Measurements from ENCODE around the gene TNFRSF4. TPM values are rescaled to one million over a fixed set of nuclear protein-coding genes. Genes with fewer than 3 reads are reported as not detected.

Gene TNFRSF4
- total and polyA plus RNA-seq, 2 of the 8 experiments (the other 6 are each of a cell fraction or from before 2014, with no cell fraction given), result 0.06 TPM; not detected in 1

- Histone ChIP-seq H3K23me2 (ENCODE audit: low read depth, low read length) (peaks cover 7% of the 10 kb centered on the region), H3K4ac (replicated peaks; ENCODE audit: insufficient read length, low read depth, low read length) (no peak overlapping the region), H3K79me2 (ENCODE audit: control insufficient read depth in 1 of 2, insufficient read depth in 2 of 2, low read length in 2 of 2) (peaks cover under 1 to 19% of the 10 kb centered on the region in 2 experiments; a peak in 3 of 4 replicates), H3K4me3 (ENCODE audit: extremely low read depth in 1 of 4, insufficient read depth in 2 of 4, low read depth in 3 of 4, low read length in 4 of 4) (no peak overlapping the region), H4K5ac (ENCODE audit: insufficient read length, low read depth, low read length) (no peak overlapping the region), H3K23ac (ENCODE audit: insufficient read length) (no peak overlapping the region), H3K18ac (ENCODE audit: extremely low read depth, low read length) (no peak overlapping the region), H4K8ac (ENCODE audit: extremely low read depth, insufficient read depth, low read length) (peak overlapping the region; percentile 19; the same call in 1 of the 2 replicates), H3K27ac (ENCODE audit: low read depth, low read length) (no peak overlapping the region), H2AFZ (ENCODE audit: low read length) (no peak overlapping the region), H2BK15ac (ENCODE audit: low read length) (no peak overlapping the region), H3K14ac (ENCODE audit: insufficient read length) (no peak overlapping the region), H2AK5ac (ENCODE audit: low read depth, low read length) (no peak overlapping the region), H3K79me1 (ENCODE audit: low read depth, low read length) (peaks cover 19% of the 10 kb centered on the region), H2BK20ac (ENCODE audit: low read length) (no peak overlapping the region), H3K4me2 (ENCODE audit: insufficient read depth in 1 of 2, low read depth in 2 of 2, low read length in 2 of 2) (no peak overlapping the region), H3K9ac (replicated peaks in 1 of 4; ENCODE audit: extremely low read depth in 1 of 4, low read depth in 3 of 4, low read length in 3 of 4) (no peak overlapping the region), H3K36me3 (ENCODE audit: control insufficient read depth in 2 of 4, insufficient read depth in 4 of 4, low read length in 3 of 4) (peaks cover 0 to 8% (median 0%) of the 10 kb centered on the region in 4 experiments; a peak in 1 of 8 replicates), H3K56ac (replicated peaks; ENCODE audit: insufficient read length, low read depth, low read length) (no peak overlapping the region), H2BK5ac (ENCODE audit: low read depth, low read length) (no peak overlapping the region), H4K20me1 (replicated peaks in 1 of 2; ENCODE audit: control insufficient read depth in 1 of 2, insufficient read depth in 2 of 2, low read length in 2 of 2) (peaks cover 2 to 13% of the 10 kb centered on the region in 2 experiments), H3K9me3 (ENCODE audit: insufficient read depth in 2 of 2, low read depth in 1 of 2, low read length in 1 of 2) (peaks cover 0 to 9% of the 10 kb centered on the region in 2 experiments; a peak in 2 of 4 replicates), H3K4me1 (replicated peaks in 1 of 4; ENCODE audit: control insufficient read depth in 3 of 4, insufficient read depth in 4 of 4, low read length in 3 of 4) (peaks cover 0 to 12% (median 2%) of the 10 kb centered on the region in 4 experiments; a peak in 4 of 7 replicates), H2BK120ac (replicated peaks; ENCODE audit: low read depth, low read length) (no peak overlapping the region), H2BK12ac (ENCODE audit: low read depth, low read length) (no peak overlapping the region), H4K91ac (replicated peaks; ENCODE audit: insufficient read length, low read length) (no peak overlapping the region), H3K27me3 (replicated peaks in 1 of 4; ENCODE audit: control insufficient read depth in 3 of 4, extremely low read depth in 1 of 4, insufficient read depth in 3 of 4, low read length in 3 of 4) (no peaks in the 10 kb centered on the region; a peak in 1 of 7 replicates)
- 92% methylated on average over 22 of the region's 27 CpGs; no CpG with 5 or more reads in 1 of the 2 experiments for WGBS, 2 experiments (ENCODE audit: extremely low coverage in 1 of 2, insufficient coverage in 1 of 2, insufficient read length in 1 of 2, insufficient replicate concordance in 2 of 2, low coverage in 1 of 2, low lambda C conversion rate in 2 of 2, missing lambda C conversion rate in 1 of 2)
- ChIA-PET CTCF (ENCODE audit: partially characterized antibody) (interaction anchor here (0.6 to 0.9 kb wide), 3 partner anchors 28 to 113 kb away, joined by 3 to 4 read pairs (median 4); no protein-coding TSS in a partner anchor), POLR2A (ENCODE audit: partially characterized antibody) (interaction anchor here (1.0 kb wide), 1 partner anchor 15 kb away, joined by 3 read pairs; no protein-coding TSS in a partner anchor)
- no peak for DNase-seq (ENCODE audit: low read depth in 1 of 2, low spot score in 2 of 2)
- FAIRE-seq, result no peak
- TF ChIP-seq EZH2 (IDR thresholded peaks at IDR 0.05; ENCODE audit: low read depth, low read length, severe bottlenecking), result no peak
- no peak for TF ChIP-seq TAF1 (IDR thresholded peaks at IDR 0.05; ENCODE audit: low read depth, low read length)
- no peak for TF ChIP-seq EGR1 (IDR thresholded peaks at IDR 0.05; ENCODE audit: borderline replicate concordance, low read depth, low read length)
- no peak for TF ChIP-seq KDM1A (IDR thresholded peaks at IDR 0.05; ENCODE audit: borderline replicate concordance, low read length)
- TF ChIP-seq RFX5 (IDR thresholded peaks at IDR 0.05; ENCODE audit: borderline replicate concordance, low read depth, low read length), result no peak
- no peak for TF ChIP-seq EP300 (IDR thresholded peaks at IDR 0.05; ENCODE audit: borderline replicate concordance in 1 of 2, low read depth in 2 of 2, low read length in 2 of 2)
- TF ChIP-seq CHD2 (IDR thresholded peaks at IDR 0.05; ENCODE audit: low read length), result no peak
- no peak for TF ChIP-seq KDM4A (IDR thresholded peaks at IDR 0.05; ENCODE audit: low read depth, low read length, severe bottlenecking)
- TF ChIP-seq USF2 (IDR thresholded peaks at IDR 0.05; ENCODE audit: low read length), result no peak
- no peak for TF ChIP-seq SUZ12 (IDR thresholded peaks at IDR 0.05; ENCODE audit: low read length)
- TF ChIP-seq KDM5A (IDR thresholded peaks at IDR 0.05; ENCODE audit: low read length), result no peak
Measured at GRCh38 chr1:1235016-1235744, 21.2 kb upstream of the TNFRSF4 start.
